HG02973 (cell line): ENCODE results near the gene PLB1.

Experiments used
- ATAC-seq: cut with Tn5 transposase; IDR thresholded peaks from one replicate; pipeline ENCODE4 v1.9.1; 2021; ENCODE audit warnings: moderate library complexity; ENCODE audit not compliant: unreplicated experiment

PLB1 gene, protein sequence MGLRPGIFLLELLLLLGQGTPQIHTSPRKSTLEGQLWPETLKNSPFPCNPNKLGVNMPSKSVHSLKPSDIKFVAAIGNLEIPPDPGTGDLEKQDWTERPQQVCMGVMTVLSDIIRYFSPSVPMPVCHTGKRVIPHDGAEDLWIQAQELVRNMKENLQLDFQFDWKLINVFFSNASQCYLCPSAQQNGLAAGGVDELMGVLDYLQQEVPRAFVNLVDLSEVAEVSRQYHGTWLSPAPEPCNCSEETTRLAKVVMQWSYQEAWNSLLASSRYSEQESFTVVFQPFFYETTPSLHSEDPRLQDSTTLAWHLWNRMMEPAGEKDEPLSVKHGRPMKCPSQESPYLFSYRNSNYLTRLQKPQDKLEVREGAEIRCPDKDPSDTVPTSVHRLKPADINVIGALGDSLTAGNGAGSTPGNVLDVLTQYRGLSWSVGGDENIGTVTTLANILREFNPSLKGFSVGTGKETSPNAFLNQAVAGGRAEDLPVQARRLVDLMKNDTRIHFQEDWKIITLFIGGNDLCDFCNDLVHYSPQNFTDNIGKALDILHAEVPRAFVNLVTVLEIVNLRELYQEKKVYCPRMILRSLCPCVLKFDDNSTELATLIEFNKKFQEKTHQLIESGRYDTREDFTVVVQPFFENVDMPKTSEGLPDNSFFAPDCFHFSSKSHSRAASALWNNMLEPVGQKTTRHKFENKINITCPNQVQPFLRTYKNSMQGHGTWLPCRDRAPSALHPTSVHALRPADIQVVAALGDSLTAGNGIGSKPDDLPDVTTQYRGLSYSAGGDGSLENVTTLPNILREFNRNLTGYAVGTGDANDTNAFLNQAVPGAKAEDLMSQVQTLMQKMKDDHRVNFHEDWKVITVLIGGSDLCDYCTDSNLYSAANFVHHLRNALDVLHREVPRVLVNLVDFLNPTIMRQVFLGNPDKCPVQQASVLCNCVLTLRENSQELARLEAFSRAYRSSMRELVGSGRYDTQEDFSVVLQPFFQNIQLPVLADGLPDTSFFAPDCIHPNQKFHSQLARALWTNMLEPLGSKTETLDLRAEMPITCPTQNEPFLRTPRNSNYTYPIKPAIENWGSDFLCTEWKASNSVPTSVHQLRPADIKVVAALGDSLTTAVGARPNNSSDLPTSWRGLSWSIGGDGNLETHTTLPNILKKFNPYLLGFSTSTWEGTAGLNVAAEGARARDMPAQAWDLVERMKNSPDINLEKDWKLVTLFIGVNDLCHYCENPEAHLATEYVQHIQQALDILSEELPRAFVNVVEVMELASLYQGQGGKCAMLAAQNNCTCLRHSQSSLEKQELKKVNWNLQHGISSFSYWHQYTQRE (N-terminal part only)

DNA sequence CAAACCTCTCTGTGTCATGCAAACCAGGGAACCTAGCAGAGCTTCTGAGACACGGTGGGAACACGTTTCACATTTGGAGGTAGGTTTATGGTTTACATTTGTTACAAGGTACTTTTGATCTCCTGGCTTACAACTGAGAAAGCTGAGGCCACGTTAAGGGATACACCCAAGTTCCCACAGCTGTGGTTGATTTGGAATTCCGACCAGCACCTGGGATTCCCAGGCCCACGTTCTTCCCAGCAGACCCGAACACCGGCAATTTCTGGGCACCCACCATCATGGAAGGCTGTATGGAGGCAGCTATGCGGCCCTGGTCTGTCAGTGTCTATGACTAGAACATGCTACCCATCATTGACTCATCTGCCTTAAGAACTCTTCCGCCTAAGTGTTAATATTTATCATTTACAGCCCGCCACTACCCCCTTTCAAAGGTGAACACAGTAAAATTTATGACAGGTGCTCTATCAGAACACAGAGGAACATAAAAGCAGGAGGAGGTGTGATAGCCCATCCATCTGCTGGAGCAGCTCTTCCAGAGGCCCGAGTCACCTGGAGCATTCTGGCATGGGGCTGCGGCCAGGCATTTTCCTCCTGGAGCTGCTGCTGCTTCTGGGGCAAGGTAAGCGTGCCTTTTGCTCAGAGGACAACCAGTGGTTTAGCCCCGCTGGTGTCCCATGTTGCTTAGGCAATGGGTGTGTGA is at the start of gene PLB1:
PLB1 (plus strand) TSS at position 510 of the 700 bp plus-strand sequence; CDS start at position 565, 55 bp downstream.
- ATAC-seq: no peak

DNA sequence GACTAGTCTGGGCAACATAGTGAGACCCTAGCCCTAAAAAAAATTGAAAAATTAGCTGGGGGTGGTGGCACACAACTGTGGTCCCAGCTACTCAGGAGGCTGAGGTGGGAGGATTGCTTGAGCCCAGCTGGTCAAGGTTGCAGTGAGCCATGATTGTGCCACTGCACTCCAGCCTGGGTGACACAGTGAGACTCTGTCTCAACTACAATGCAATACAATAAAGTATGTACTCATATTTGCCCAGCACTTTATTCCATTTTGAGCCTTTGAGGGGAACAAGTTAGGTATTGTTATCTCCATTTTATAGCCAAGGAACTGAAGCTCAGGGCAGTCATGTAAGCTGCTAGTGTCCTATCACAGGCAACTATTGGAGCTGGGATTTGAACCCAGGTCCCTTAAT is 49.3 kb upstream of the PLB1 start:
- ATAC-seq: no peak

GRCh38 chr2:28447086-28447485 is 48.8 kb upstream of the PLB1 start:
- no peak for ATAC-seq

DNA sequence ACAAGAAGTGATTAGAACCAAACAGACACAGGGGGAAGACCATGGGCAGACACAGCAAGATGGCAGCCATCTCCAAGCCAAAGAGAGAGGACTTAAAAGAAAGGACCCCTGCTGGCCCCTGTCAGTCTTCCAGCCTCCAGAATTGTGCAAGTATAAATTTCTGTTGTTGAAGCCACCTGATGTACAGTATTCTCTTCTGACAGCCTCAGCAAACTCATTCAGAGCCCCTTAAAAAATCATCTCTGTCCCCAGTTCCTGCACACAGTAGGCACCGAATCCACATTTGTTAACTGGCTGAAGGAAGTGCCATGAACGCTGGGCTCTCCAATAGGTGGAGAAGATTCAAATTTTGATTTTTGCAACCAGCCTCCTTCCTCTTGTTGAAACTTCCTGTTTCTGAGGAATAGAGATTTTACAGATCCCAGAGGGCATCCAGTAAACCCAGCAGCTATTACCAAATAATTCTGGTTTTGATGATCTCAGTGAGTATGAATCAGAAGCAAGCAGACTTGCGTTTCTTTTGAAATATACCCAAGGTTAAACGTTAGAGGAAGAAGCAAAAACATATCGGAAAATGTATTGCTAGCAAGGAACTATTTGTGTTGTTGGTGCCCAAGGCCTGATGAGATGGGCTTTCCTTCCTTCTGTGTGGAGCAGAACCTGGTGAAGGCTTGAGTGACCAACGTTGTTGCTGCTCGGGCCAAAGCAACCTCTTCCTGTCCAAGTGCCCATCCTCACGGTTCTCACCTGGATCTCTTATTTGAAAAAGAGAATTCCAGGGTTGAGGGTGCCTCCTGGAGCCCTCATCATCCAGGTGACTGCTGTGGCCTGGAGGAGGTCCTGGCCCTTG is 47.7 kb upstream of the PLB1 start:
- ATAC-seq: no peak

GRCh38 chr2:28448793-28449100 is 47.1 kb upstream of the PLB1 start:
- ATAC-seq: no peak

GRCh38 chr2:28449126-28449487 is 46.8 kb upstream of the PLB1 start:
- no peak for ATAC-seq

GRCh38 chr2:28449488-28450395 is 46.1 kb upstream of the PLB1 start:
- peak; percentile 61 for ATAC-seq

- ATAC-seq: no peak
Observed at GRCh38 chr2:28450901-28451565, 44.8 kb upstream of the PLB1 start.

DNA sequence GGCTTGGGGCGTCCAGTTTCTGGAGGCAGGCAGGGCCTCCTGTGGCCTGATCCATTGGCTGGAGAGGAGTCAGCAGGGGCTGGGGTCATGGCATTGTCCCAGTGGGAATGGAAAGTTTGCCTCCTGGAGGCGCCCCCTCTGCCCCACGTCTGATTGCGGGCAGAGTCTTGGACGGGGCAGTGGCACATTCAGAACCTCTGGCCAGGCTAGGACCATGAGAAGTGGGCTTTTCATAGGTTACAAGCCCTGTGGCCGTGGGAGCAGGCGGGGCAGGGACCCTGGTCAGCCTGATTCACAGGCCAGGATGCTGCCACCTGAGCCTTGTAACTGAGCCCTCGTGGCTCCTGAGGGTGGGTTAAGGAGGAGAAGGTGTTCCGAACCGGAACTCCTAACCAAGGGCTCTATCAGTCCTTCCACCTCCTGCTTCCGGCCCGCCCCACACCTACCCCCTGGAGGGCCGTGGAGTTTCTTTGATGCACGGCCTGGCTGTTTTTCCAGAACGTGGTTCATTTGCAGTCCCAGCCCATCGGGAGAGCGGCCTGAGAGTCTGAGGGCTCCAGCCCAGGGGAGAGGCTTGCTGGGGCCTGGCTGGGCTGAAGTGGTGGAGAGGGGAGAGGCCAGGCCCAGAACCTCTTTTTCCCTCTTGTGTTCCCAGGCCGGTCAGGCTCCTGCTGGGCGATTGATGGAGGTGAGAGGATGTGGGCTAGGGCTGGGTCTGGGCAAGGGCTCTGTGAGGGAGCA is 43.9 kb upstream of the PLB1 start:
- ATAC-seq: no peak

DNA sequence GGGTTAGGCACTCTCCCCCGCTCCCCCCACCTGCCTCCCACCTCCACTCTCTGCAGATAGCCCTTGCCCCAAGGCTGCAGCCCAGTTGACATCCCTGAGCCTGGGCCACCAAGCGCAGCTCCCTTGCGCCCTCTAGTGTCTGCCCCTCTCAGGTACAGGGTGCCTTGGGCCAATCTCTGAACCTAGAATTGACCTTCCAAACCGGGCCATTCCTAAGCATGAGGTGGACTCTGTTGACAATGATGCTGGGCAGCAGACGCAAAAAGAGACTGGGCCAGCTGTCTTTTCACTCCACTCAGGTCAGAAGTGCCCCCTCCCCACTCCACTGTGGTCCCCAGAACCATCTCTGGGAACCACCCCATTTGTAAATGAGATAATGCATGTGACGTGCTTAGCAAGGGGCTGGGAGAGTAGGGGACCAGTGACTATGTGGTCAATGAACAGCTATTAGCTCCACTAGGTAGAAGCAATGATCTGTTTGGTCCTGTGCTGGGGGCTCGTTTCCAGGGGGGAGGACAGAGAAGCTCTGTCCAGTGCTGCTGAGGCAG is 43.3 kb upstream of the PLB1 start:
- ATAC-seq: no peak

GRCh38 chr2:28453396-28453795 is 42.5 kb upstream of the PLB1 start:
- no peak for ATAC-seq

- ATAC-seq: no peak
Observed at GRCh38 chr2:28454016-28454930, 41.6 kb upstream of the PLB1 start.

DNA sequence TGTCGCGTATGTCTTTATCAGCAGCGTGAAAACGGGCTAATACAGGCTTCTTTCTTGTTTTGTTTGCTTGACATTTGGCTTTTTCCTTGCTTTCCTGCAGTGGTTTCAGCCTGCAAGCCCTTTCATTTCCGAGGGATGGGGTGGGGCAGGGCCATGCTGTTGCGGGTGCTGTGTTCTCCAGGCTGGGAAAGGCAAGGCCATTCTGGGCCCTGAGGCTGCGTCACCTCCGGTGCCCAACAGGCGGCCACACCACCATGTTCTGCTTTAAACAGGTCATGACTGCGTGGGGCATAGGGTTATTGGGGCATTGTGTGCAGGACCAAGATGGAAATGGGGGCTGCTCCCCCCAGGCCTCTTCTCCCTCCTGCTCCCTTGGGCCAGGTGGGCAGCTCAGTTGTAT is 38.6 kb upstream of the PLB1 start:
- no peak for ATAC-seq

GRCh38 chr2:28461056-28461455 is 34.8 kb upstream of the PLB1 start:
- ATAC-seq: no peak

DNA sequence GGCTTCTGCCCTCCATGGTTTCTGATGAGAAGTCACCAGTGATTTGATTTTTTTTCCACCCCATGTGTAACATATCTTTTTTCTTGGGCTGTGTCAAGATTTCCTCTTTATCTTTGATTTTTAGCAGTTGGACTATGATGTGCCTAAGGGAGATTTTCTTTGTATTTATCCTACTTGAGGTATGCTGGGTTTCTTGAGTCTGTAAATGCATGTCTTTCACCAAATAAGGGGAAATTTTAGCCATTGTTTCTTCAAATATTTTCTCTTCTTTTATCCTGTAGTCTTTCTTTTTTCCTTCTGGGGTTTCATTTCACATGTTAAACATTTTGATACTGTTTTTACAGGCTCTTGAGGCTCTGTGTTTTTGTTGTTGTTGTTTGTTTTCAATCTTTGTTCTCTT is 33.7 kb upstream of the PLB1 start:
- no peak for ATAC-seq

GRCh38 chr2:28463211-28463816 is 32.5 kb upstream of the PLB1 start:
- ATAC-seq: no peak
